ENCODE data around the gene CHD2. TPM values are rescaled to one million over a fixed set of nuclear protein-coding genes. Genes with fewer than 3 reads are reported as not detected.

The CHD2 gene
- total RNA-seq, 4 donors from 2014 or later, result 149 to 299 (median 213) TPM

- no peak overlapping the region for H3K27ac ChIP-seq
- DNase-seq, result no peak
- intact Hi-C loops (cut with DNase I), result loop anchor here (10.0 kb wide), 1 partner anchor 229 kb away; no protein-coding TSS in a partner anchor
- WGBS, 2 donors, result 95 to 96% methylated on average over 10 of the region's 10 CpGs
- H3K36me3 ChIP-seq, result peaks cover 60 to 63% of the 10 kb centered on the region in 2 donors
- H3K9me3 ChIP-seq, result no peaks in the 10 kb centered on the region
- TF ChIP-seq CTCF (IDR thresholded peaks at IDR 0.05) (no peak), POLR2A (IDR thresholded peaks at IDR 0.05) (no peak)
- H3K4me3 ChIP-seq (replicated peaks in 1 of 3), result no peak overlapping the region
- no peaks in the 10 kb centered on the region for H3K27me3 ChIP-seq
- H3K4me1 ChIP-seq, result peaks cover 7 to 23% of the 10 kb centered on the region in 2 donors
Observed at GRCh38 chr15:93024293-93024692, 124.2 kb downstream of the CHD2 start.

DNA sequence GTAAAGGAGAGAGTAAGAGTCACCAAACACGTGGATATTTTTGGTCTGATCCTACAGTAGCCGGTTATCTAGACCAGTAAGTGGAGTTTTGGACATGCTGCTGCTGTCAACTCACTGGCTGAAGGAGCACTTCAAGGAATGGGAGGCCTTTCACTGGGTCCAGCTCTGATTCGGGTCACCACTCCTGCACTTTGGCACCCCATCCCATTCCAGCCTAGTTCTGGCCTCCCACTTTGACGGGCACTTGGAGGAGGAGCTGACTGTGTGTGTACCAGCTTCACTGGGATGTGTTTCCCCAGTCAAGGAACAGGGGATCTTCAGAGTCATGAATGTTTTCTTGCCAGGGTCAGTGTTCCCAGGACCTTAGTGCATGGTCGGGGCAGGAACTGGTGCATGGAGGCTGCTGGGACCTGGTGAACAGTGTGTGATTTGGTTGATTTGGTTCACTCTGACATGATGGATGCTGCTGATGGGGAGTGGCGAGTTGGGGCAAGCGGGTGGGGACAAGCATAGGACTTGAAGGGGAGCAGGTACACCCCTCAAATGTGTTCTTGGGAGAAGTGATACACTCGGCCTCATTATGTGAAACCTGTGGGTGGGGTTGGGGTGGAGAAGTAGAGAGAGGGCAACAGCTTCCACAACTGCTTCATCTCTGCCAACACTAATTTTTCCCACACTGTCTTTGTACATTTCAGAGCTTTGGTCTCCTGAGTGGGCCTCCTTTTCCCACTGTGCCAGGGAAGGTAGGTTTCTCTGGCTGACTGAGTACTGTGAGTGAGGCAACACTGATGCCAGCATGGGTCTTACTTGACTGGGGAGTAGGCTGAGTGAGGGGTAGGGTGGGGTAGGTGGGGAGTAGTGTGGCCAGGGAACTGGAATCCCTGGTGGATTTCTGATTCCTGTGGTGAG, 124.8 kb downstream of the CHD2 start:
- no peak overlapping the region for H3K27ac ChIP-seq
- TF ChIP-seq POLR2A (IDR thresholded peaks at IDR 0.05) (no peak), CTCF (IDR thresholded peaks at IDR 0.05) (no peak)

DNA sequence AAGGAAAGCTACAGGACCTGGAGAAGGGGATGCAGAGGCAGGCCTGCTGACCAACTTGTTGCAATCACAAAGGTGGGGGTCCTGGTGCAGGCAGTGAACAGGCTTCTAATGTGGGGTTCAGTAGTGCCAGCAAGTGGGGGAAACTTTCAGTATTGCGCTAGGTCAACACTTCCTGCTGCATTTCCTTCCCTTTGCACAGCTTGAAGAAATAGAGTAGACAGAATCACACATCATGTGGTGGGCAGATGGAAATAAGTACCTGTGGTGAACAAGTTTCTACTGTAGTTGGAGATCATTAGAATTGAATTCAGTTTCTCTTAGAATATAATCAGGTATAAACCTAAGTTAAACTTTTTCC, 125.5 kb downstream of the CHD2 start:
- H3K27me3 ChIP-seq, result no peaks in the 10 kb centered on the region
- 75 to 90% methylated on average over 1 of the region's 1 CpG for WGBS, 2 donors
- no peak overlapping the region for H3K27ac ChIP-seq
- no peaks in the 10 kb centered on the region for H3K9me3 ChIP-seq
- DNase-seq, result no peak
- no peak overlapping the region for H3K4me3 ChIP-seq (replicated peaks in 1 of 3)
- H3K4me1 ChIP-seq, result peaks cover 7 to 36% of the 10 kb centered on the region in 2 donors
- TF ChIP-seq CTCF (IDR thresholded peaks at IDR 0.05) (no peak), POLR2A (IDR thresholded peaks at IDR 0.05) (no peak)
- intact Hi-C loops (cut with DNase I), result loop anchor here (10.0 kb wide), 1 partner anchor 231 kb away; no protein-coding TSS in a partner anchor
- peaks cover 46 to 50% of the 10 kb centered on the region in 2 donors for H3K36me3 ChIP-seq

More for the DNA sequence above, 124.8 kb downstream of the CHD2 start:
- Histone ChIP-seq H3K36me3 (peaks cover 53 to 57% of the 10 kb centered on the region in 2 donors), H3K27me3 (no peaks in the 10 kb centered on the region), H3K9me3 (no peaks in the 10 kb centered on the region), H3K4me1 (peaks cover 7 to 30% of the 10 kb centered on the region in 2 donors), H3K4me3 (replicated peaks in 1 of 3) (no peak overlapping the region)
- intact Hi-C loops (cut with DNase I), result loop anchor here (10.0 kb wide), 1 partner anchor 230 kb away; no protein-coding TSS in a partner anchor
- WGBS, 2 donors, result 80 to 84% methylated on average over 8 of the region's 8 CpGs
- DNase-seq, result no peak

DNA sequence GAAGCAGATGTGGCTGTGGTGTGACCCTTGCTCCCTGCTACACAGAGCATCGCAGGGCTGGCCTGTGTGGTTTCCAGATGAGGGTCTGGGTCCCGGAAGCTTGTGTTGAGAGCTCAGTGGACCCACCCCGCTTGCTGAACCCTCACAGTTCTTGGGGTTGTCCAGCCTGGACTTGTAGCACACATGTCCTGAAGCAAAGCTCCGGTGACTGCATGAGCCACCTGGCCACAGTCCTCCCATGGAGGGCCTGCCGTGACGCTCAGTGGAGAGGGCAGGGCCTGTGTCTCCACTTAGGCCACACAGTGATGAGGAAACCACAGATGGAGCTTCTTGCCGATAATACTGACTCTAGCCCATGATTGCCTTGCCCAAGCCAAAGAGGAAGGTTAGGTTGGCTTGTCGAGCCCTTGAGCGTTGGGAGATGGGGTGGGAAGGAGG, 126.3 kb downstream of the CHD2 start:
- Histone ChIP-seq H3K27ac (no peak overlapping the region), H3K4me1 (peaks cover 7 to 41% of the 10 kb centered on the region in 2 donors), H3K36me3 (peaks cover 39 to 44% of the 10 kb centered on the region in 2 donors), H3K27me3 (no peaks in the 10 kb centered on the region), H3K4me3 (replicated peaks in 1 of 3) (no peak overlapping the region), H3K9me3 (no peaks in the 10 kb centered on the region)
- DNase-seq, result no peak
- 95 to 98% methylated on average over 7 to 9 of the region's 9 CpGs for WGBS, 2 donors
- intact Hi-C loops (cut with DNase I), result loop anchor here (10.0 kb wide), 1 partner anchor 232 kb away; no protein-coding TSS in a partner anchor
- TF ChIP-seq CTCF (IDR thresholded peaks at IDR 0.05) (no peak), POLR2A (IDR thresholded peaks at IDR 0.05) (no peak)

DNA sequence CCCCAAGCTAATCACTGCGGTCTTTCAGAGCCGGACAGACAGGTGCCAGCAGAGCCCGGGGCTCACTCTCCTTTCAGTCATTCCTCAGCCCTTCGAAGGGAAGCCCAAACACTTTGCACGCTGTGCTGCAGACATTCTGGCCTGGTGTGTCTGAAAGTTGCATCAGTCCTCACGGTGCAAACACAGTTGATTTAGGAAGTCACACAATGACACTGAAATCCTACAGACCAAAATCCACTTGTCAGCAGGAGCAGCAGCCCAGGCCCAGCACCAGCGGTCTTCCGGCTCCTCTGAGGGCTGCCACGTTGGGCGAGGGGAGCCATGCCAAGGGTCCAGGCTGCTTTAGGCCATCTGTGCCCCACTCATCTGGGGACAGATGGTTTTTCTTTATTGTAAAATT, 127.3 kb downstream of the CHD2 start:
- no peak overlapping the region for H3K4me3 ChIP-seq (replicated peaks in 1 of 3)
- intact Hi-C loops (cut with DNase I), result loop anchor here (10.0 kb wide), 1 partner anchor 233 kb away; no protein-coding TSS in a partner anchor
- WGBS, 2 donors, result 91 to 92% methylated on average over 9 to 10 of the region's 10 CpGs
- no peak for DNase-seq
- peaks cover 7 to 41% of the 10 kb centered on the region in 2 donors for H3K4me1 ChIP-seq
- TF ChIP-seq POLR2A (IDR thresholded peaks at IDR 0.05) (no peak), CTCF (IDR thresholded peaks at IDR 0.05) (no peak)
- no peaks in the 10 kb centered on the region for H3K9me3 ChIP-seq
- H3K27ac ChIP-seq, result no peak overlapping the region
- H3K36me3 ChIP-seq, result peaks cover 31 to 34% of the 10 kb centered on the region in 2 donors
- no peaks in the 10 kb centered on the region for H3K27me3 ChIP-seq

Measured in thyroid gland (tissue), 4 donors.